GM12878 (cell line): ENCODE data around the gene TRERF1. TPM values are rescaled to one million over a fixed set of nuclear protein-coding genes. Genes with fewer than 3 reads are reported as not detected.

Experiments
- ATAC-seq: fragments of 200-7000 bp; cut with Tn5 transposase; 3 replicates; pipeline ENCODE4 v1.9.1; 2020; ENCODE audit warnings: mild to moderate bottlenecking, moderate library complexity
- BruUV-seq: library from RNA; stranded (reverse); fragments of 400-500 nt; replicated peaks from 2 replicates; lab custom pipeline; 2021; lab: Mats Ljungman, UMichigan
- CTCF ChIA-PET: fragments of 300-600 bp; sonication (Branson Sonifier 250); formaldehyde crosslinking; extraction: SDS; loops from one replicate; lab custom pipeline; 2021; ENCODE audit warnings: inconsistent platforms; lab: Yijun Ruan, JAX
- POLR2A ChIA-PET: fragments of 350-600 bp; formaldehyde crosslinking; extraction: SDS; loops from one replicate; lab custom pipeline; 2021; ENCODE audit warnings: inconsistent platforms; lab: Charles Lee
- RAD21 ChIA-PET: fragments of 300-600 bp; sonication (Branson Sonifier 250); formaldehyde crosslinking; loops from one replicate; lab custom pipeline; 2023; ENCODE audit warnings: antibody characterized with exemption; ENCODE audit not compliant: unreplicated experiment; lab: Charles Lee
- SMC1A ChIA-PET: fragments of 300-600 bp; sonication (Branson Sonifier 250); formaldehyde crosslinking; loops from one replicate; lab custom pipeline; 2023; ENCODE audit not compliant: unreplicated experiment, uncharacterized antibody; lab: Charles Lee
- DNase-seq: peaks from one replicate; pipeline ENCODE4 v3.0.0-alpha.2; 2011; ENCODE audit warnings: low read depth, low spot score
- FAIRE-seq: peaks from 3 replicates; lab custom pipeline; 2011; peaks lifted over from hg19 to GRCh38; lab: Jason Lieb, UNC
- H2AFZ ChIP-seq: 2 replicates; pipeline ENCODE4 v1.6.0; 2011; ENCODE audit warnings: low read depth, low read length, control low read depth; ENCODE audit not compliant: control insufficient read depth
- H3K27ac ChIP-seq: 2 replicates; pipeline ENCODE4 v1.5.1; 2011; ENCODE audit warnings: control low read depth; ENCODE audit not compliant: control insufficient read depth, insufficient read depth
- H3K27me3 ChIP-seq, 2 experiments: replicated peaks in 1 of 2; 2 replicates each; pipeline versions ENCODE4 v1.6.0 to v1.6.1; 2011; ENCODE audit warnings: low read length in 1 of 2; ENCODE audit not compliant: control insufficient read depth in 2 of 2, insufficient read depth in 2 of 2
- H3K36me3 ChIP-seq, 2 experiments: 2 replicates each; pipeline ENCODE4 v1.5.1; 2011; ENCODE audit warnings: low read length in 1 of 2; ENCODE audit not compliant: control insufficient read depth in 2 of 2, insufficient read depth in 2 of 2
- H3K4me1 ChIP-seq: 2 replicates; pipeline ENCODE4 v1.6.1; 2011; ENCODE audit warnings: mild to moderate bottlenecking, low read length, moderate library complexity, mixed read lengths; ENCODE audit not compliant: control insufficient read depth, insufficient read depth
- H3K4me2 ChIP-seq: 2 replicates; pipeline ENCODE4 v1.6.0; 2011; ENCODE audit warnings: control low read depth; ENCODE audit not compliant: control insufficient read depth, insufficient read depth
- H3K4me3 ChIP-seq: fragments of 200-600 bp; sonication (generic); 2 replicates; pipeline ENCODE4 v1.5.1; 2016
- H3K79me2 ChIP-seq: 2 replicates; pipeline ENCODE4 v1.6.0; 2011; ENCODE audit warnings: low read length; ENCODE audit not compliant: control insufficient read depth, insufficient read depth
- H3K9ac ChIP-seq: 2 replicates; pipeline ENCODE4 v1.8.0; 2011; ENCODE audit warnings: low read length, control low read depth, mixed read lengths; ENCODE audit not compliant: control insufficient read depth, insufficient read depth
- H3K9me3 ChIP-seq: replicated peaks from 3 replicates; pipeline ENCODE4 v1.5.1; 2011; ENCODE audit warnings: mild to moderate bottlenecking, low read length; ENCODE audit not compliant: control insufficient read depth, insufficient read depth
- H4K20me1 ChIP-seq: 2 replicates; pipeline ENCODE4 v1.6.0; 2011; ENCODE audit not compliant: control insufficient read depth, insufficient read depth
- BCL3 ChIP-seq: IDR thresholded peaks from 2 replicates; pipeline ENCODE4 v1.6.1; 2011; ENCODE audit warnings: borderline replicate concordance, low read depth, mild to moderate bottlenecking, moderate library complexity, low read length; ENCODE audit not compliant: insufficient read depth, poor library complexity, severe bottlenecking
- CEBPB ChIP-seq, 2 experiments: fragments of 150-350 bp in 1 of 2; IDR thresholded peaks; 2 replicates each; pipeline ENCODE4 v1.6.1; 2012 to 2014; ENCODE audit warnings: low read depth in 2 of 2, low read length in 2 of 2, borderline replicate concordance in 1 of 2, inconsistent platforms in 1 of 2
- CHD1 ChIP-seq: IDR thresholded peaks from 2 replicates; pipeline ENCODE4 v1.6.1; 2012; ENCODE audit warnings: low read depth, low read length, improper control_type of control experiment
- DPF2 ChIP-seq: fragments of 450-650 bp; IDR thresholded peaks from 2 replicates; pipeline ENCODE4 v1.6.1; 2017; ENCODE audit warnings: mild to moderate bottlenecking
- MLLT1 ChIP-seq: fragments of 450-650 bp; IDR thresholded peaks from 2 replicates; pipeline ENCODE4 v1.6.1; 2016; ENCODE audit warnings: mild to moderate bottlenecking
- NFIC ChIP-seq: IDR thresholded peaks from 2 replicates; pipeline ENCODE4 v1.6.1; 2012; ENCODE audit warnings: low read depth, mild to moderate bottlenecking, inconsistent platforms, low read length, moderate library complexity
- NFXL1 ChIP-seq: fragments of 450-650 bp; IDR thresholded peaks from 2 replicates; pipeline ENCODE4 v1.6.1; 2017; ENCODE audit warnings: antibody characterized with exemption, mild to moderate bottlenecking, borderline replicate concordance
- NFYA ChIP-seq: IDR thresholded peaks from 2 replicates; pipeline ENCODE4 v1.6.1; 2011; ENCODE audit warnings: low read depth, mild to moderate bottlenecking, low read length, improper control_type of control experiment, borderline replicate concordance
- NR2C1 ChIP-seq: fragments of 450-650 bp; IDR thresholded peaks from 2 replicates; pipeline ENCODE4 v1.6.1; 2017; ENCODE audit warnings: antibody characterized with exemption, mild to moderate bottlenecking, moderate library complexity
- PAX8 ChIP-seq: fragments of 450-650 bp; IDR thresholded peaks from 2 replicates; pipeline ENCODE4 v1.6.1; 2017; ENCODE audit warnings: mild to moderate bottlenecking, moderate library complexity
- PRDM15 ChIP-seq: fragments of 450-650 bp; formaldehyde crosslinking; IDR thresholded peaks from 2 replicates; pipeline ENCODE4 v1.4.0; 2020; ENCODE audit warnings: mild to moderate bottlenecking, moderate library complexity
- SMARCA5 ChIP-seq: fragments of 450-650 bp; IDR thresholded peaks from 2 replicates; pipeline ENCODE4 v1.6.1; 2017; ENCODE audit warnings: mild to moderate bottlenecking
- SPI1 ChIP-seq: IDR thresholded peaks from 2 replicates; pipeline ENCODE4 v1.6.1; 2011; ENCODE audit warnings: low read depth, mild to moderate bottlenecking, low read length, moderate library complexity, borderline replicate concordance; ENCODE audit not compliant: insufficient read depth
- STAT1 ChIP-seq: fragments of 450-650 bp; conservative IDR thresholded peaks from 2 replicates; pipeline ENCODE4 v1.6.1; 2014; ENCODE audit warnings: antibody characterized with exemption, mild to moderate bottlenecking
- SUPT20H ChIP-seq: IDR thresholded peaks from 2 replicates; pipeline ENCODE4 v1.6.1; 2011; ENCODE audit warnings: low read depth, mild to moderate bottlenecking, low read length, moderate library complexity, borderline replicate concordance; ENCODE audit not compliant: control insufficient read depth
- WGBS: methylation state at CpG from one replicate; pipeline ENCODE4 v1.1.6; 2016; ENCODE audit warnings: low lambda C conversion rate; ENCODE audit not compliant: insufficient replicate concordance, insufficient coverage; ENCODE audit errors: missing lambda C conversion rate; 5-methylcytosine and 5-hydroxymethylcytosine counted together
- in situ Hi-C: fragments of 300-500 bp; cut with MboI; formaldehyde crosslinking; loops from 9 replicates; pipeline ENCODE4 v1.14.3; 2018; ENCODE audit warnings: mixed read lengths
- intact Hi-C: fragments of 100-400 bp; cut with micrococcal nuclease; formaldehyde crosslinking; loops from one replicate; pipeline ENCODE4 v1.14.2; 2022; ENCODE audit not compliant: unreplicated experiment
- polyA plus RNA-seq, 11 experiments: library from polyadenylated mRNA; depleted of rRNA in 4 of 11; unstranded in 6 of 11; stranded (reverse) in 5 of 11; fragments of >200 nt; fragmentation: Nextera tagmentation in 4 of 11; fragmentation: Illumina TruSeq in 1 of 11; extraction: Ambion mirVana in 4 of 11; extraction: Trizol in 1 of 11; gene quantifications; 1 replicate in 1 of 11; 2 replicates in 10 of 11; pipeline versions ENCODE4 v1.2.1 to v1.2.3, GENCODE V29; 2011 to 2016; ENCODE audit warnings: inconsistent platforms in 2 of 11, missing spikeins in 2 of 11, low read depth in 1 of 11
- total RNA-seq, 4 experiments: library from RNA; depleted of rRNA in 3 of 4; stranded (reverse); fragments of >200 nt in 3 of 4; fragmentation: Illumina TruSeq in 1 of 4; extraction: Trizol in 1 of 4; gene quantifications; 2 replicates each; pipeline versions ENCODE4 v1.2.1 to v1.2.3, GENCODE V29; 2013 to 2021

Gene TRERF1
- total and polyA plus RNA-seq, 10 of the 15 experiments (the other 5 are each of a cell fraction or from before 2014, with no cell fraction given) = 2.2 to 19.4 (median 7.2) TPM

GRCh38 chr6:42226645-42227143 lies 225.0 kb downstream of the TRERF1 start:
- RAD21 ChIA-PET = interaction anchor here (1.1 to 2.8 kb wide), 4 partner anchors 10 to 44 kb away, joined by 3 to 11 read pairs (median 4); no protein-coding TSS in a partner anchor
- in situ Hi-C loops = no loop called here
- POLR2A ChIA-PET = interaction anchor here (0.9 to 3.0 kb wide), 5 partner anchors 10 to 283 kb away, joined by 3 to 14 read pairs (median 3); no protein-coding TSS in a partner anchor
- H3K9me3 ChIP-seq = no peaks in the 10 kb centered on the region
- DNase-seq (no peak), FAIRE-seq (no peak), ATAC-seq (no peak)
- no peak overlapping the region for H3K9ac ChIP-seq
- CTCF ChIA-PET = interaction anchor here (1.2 to 5.9 kb wide), 6 partner anchors 10 to 321 kb away, joined by 3 to 57 read pairs (median 4); no protein-coding TSS in a partner anchor
- intact Hi-C loops = no loop called here
- H3K79me2 ChIP-seq = no peaks in the 10 kb centered on the region
- WGBS = 97% methylated on average over 8 of the region's 8 CpGs
- H3K27me3 ChIP-seq = no peaks in the 10 kb centered on the region
- no peak overlapping the region for H2AFZ ChIP-seq
- H3K4me2 ChIP-seq = no peak overlapping the region
- SMC1A ChIA-PET = interaction anchor here (0.6 to 6.1 kb wide), 4 partner anchors 9 to 320 kb away, joined by 3 to 49 read pairs (median 18); no protein-coding TSS in a partner anchor
- H4K20me1 ChIP-seq = no peaks in the 10 kb centered on the region
- H3K27ac ChIP-seq = no peak overlapping the region
- no peaks in the 10 kb centered on the region; the same call in 1 of the 2 replicates for H3K4me1 ChIP-seq
- no peak overlapping the region for H3K4me3 ChIP-seq
- no TSS peak for BruUV-seq
- no peaks in the 10 kb centered on the region for H3K36me3 ChIP-seq
- TF ChIP-seq NR2C1 = no peak
- TF ChIP-seq DPF2 = no peak
- no peak for TF ChIP-seq CEBPB (IDR thresholded peaks at IDR 0.05; ENCODE audit: borderline replicate concordance in 1 of 2, low read depth in 2 of 2, low read length in 2 of 2)
- no peak for TF ChIP-seq NFXL1
- TF ChIP-seq BCL3 = no peak
- no peak for TF ChIP-seq NFYA
- TF ChIP-seq MLLT1 = no peak
- no peak for TF ChIP-seq STAT1
- TF ChIP-seq SMARCA5 = no peak
- TF ChIP-seq SPI1 = no peak
- TF ChIP-seq SUPT20H = no peak
- no peak for TF ChIP-seq PAX8
- no peak for TF ChIP-seq NFIC
- TF ChIP-seq CHD1 = no peak
- no peak for TF ChIP-seq PRDM15 (CRISPR knock-in tag)
